GM23338 (cell line): ENCODE data around the gene S1PR2. TPM values are rescaled to one million over a fixed set of nuclear protein-coding genes. Genes with fewer than 3 reads are reported as not detected.

Experiments
- ATAC-seq: fragments of 200-7000 bp; cut with Tn5 transposase; 3 replicates; pipeline ENCODE4 v1.9.1; 2020
- DNase-seq: peaks from one replicate; pipeline ENCODE4 v3.0.0-alpha.2; 2015; ENCODE audit warnings: low spot score
- H2AFZ ChIP-seq: fragments of 200-600 bp; sonication (generic); 2 replicates; pipeline ENCODE4 v1.8.0; 2016; ENCODE audit warnings: antibody characterized with exemption, mild to moderate bottlenecking, moderate library complexity
- H3F3A ChIP-seq: fragments of 200-600 bp; sonication (generic); replicated peaks from 2 replicates; pipeline ENCODE4 v1.8.0; 2017; ENCODE audit warnings: antibody characterized with exemption, mixed run types, low read depth
- H3K27ac ChIP-seq: fragments of 200-600 bp; sonication (generic); 2 replicates; pipeline ENCODE4 v1.6.1; 2016; ENCODE audit warnings: low read depth
- H3K27me3 ChIP-seq: fragments of 200-600 bp; sonication (generic); 2 replicates; pipeline ENCODE4 v1.8.0; 2016; ENCODE audit warnings: mild to moderate bottlenecking, mixed run types, moderate library complexity; ENCODE audit not compliant: insufficient read depth
- H3K36me3 ChIP-seq: fragments of 200-600 bp; sonication (generic); 2 replicates; pipeline ENCODE4 v1.8.0; 2016; ENCODE audit warnings: mild to moderate bottlenecking; ENCODE audit not compliant: insufficient read depth
- H3K4me1 ChIP-seq: fragments of 200-600 bp; sonication (generic); 2 replicates; pipeline ENCODE4 v1.8.0; 2016; ENCODE audit warnings: mild to moderate bottlenecking, moderate library complexity; ENCODE audit not compliant: insufficient read depth
- H3K4me2 ChIP-seq: fragments of 200-600 bp; sonication (generic); 2 replicates; pipeline ENCODE4 v1.7.1; 2017; ENCODE audit warnings: mixed run types
- H3K4me3 ChIP-seq: fragments of 200-600 bp; sonication (generic); 2 replicates; pipeline ENCODE4 v1.6.1; 2016; ENCODE audit warnings: mixed run types
- H3K79me2 ChIP-seq: fragments of 200-600 bp; sonication (generic); replicated peaks from 2 replicates; pipeline ENCODE4 v1.8.0; 2017; ENCODE audit warnings: mild to moderate bottlenecking; ENCODE audit not compliant: insufficient read depth
- H3K9me2 ChIP-seq: fragments of 200-600 bp; sonication (generic); 2 replicates; pipeline ENCODE4 v1.8.0; 2017; ENCODE audit not compliant: insufficient read depth
- H4K20me1 ChIP-seq: fragments of 200-600 bp; sonication (generic); replicated peaks from 2 replicates; pipeline ENCODE4 v1.8.0; 2017; ENCODE audit warnings: mild to moderate bottlenecking; ENCODE audit not compliant: insufficient read depth
- H3K27ac Mint-ChIP-seq: 2 replicates; pipeline ENCODE4 v1.8.0; 2020; ENCODE audit warnings: inconsistent platforms, mild to moderate bottlenecking, moderate library complexity, mixed read lengths
- H3K27me3 Mint-ChIP-seq: 3 replicates; pipeline ENCODE4 v1.8.0; 2022; ENCODE audit warnings: low read depth, mild to moderate bottlenecking, moderate library complexity, mixed read lengths, inconsistent platforms; ENCODE audit not compliant: insufficient read depth, poor library complexity
- H3K36me3 Mint-ChIP-seq: 3 replicates; pipeline ENCODE4 v1.8.0; 2021; ENCODE audit warnings: low read depth, mild to moderate bottlenecking, inconsistent platforms, moderate library complexity, mixed read lengths
- H3K4me1 Mint-ChIP-seq: 3 replicates; pipeline ENCODE4 v1.8.0; 2020; ENCODE audit warnings: mild to moderate bottlenecking, inconsistent platforms, mixed read lengths
- H3K4me3 Mint-ChIP-seq: 3 replicates; pipeline ENCODE4 v1.8.0; 2021; ENCODE audit warnings: moderate library complexity, mild to moderate bottlenecking, inconsistent platforms, mixed read lengths
- H3K9me3 Mint-ChIP-seq: 3 replicates; pipeline ENCODE4 v1.8.0; 2020; ENCODE audit warnings: moderate library complexity, mild to moderate bottlenecking, inconsistent platforms, mixed read lengths
- CREB1 ChIP-seq: fragments of 250-450 bp; sonication (Bioruptor Pico); IDR thresholded peaks from 2 replicates; pipeline ENCODE4 v1.5.0; 2020; ENCODE audit warnings: low read depth, mild to moderate bottlenecking, moderate library complexity
- EZH2 ChIP-seq: fragments of 200-600 bp; sonication (generic); IDR thresholded peaks from one replicate; pipeline ENCODE4 v1.8.0; 2017; ENCODE audit warnings: antibody characterized with exemption, mild to moderate bottlenecking, low read depth; ENCODE audit not compliant: unreplicated experiment
- EZH2phosphoT487 ChIP-seq: fragments of 200-600 bp; sonication (generic); IDR thresholded peaks from one replicate; pipeline ENCODE4 v1.8.1; 2018; ENCODE audit warnings: antibody characterized with exemption; ENCODE audit not compliant: unreplicated experiment
- JUNB ChIP-seq: IDR thresholded peaks from one replicate; pipeline ENCODE4 v1.6.1; 2016; ENCODE audit warnings: antibody characterized with exemption; ENCODE audit not compliant: unreplicated experiment
- NANOG ChIP-seq: IDR thresholded peaks from 2 replicates; pipeline ENCODE4 v1.6.1; 2016; ENCODE audit warnings: antibody characterized with exemption, borderline replicate concordance
- POLR2AphosphoS5 ChIP-seq: IDR thresholded peaks from 2 replicates; pipeline ENCODE4 v1.6.1; 2016; ENCODE audit warnings: antibody characterized with exemption, low read depth
- STAT1 ChIP-seq: IDR thresholded peaks from one replicate; pipeline ENCODE4 v1.6.1; 2016; ENCODE audit warnings: antibody characterized with exemption; ENCODE audit not compliant: unreplicated experiment
- ZNF114 ChIP-seq: fragments of 250-450 bp; sonication (Bioruptor Pico); IDR thresholded peaks from 2 replicates; pipeline ENCODE4 v1.5.0; 2020; ENCODE audit warnings: mild to moderate bottlenecking, moderate library complexity
- ZNF331 ChIP-seq: fragments of 250-450 bp; sonication (Bioruptor Pico); IDR thresholded peaks from 2 replicates; pipeline ENCODE4 v1.5.0; 2020; ENCODE audit warnings: low read depth, mild to moderate bottlenecking, moderate library complexity
- polyA plus RNA-seq: library from polyadenylated mRNA; unstranded; fragments of >200 nt; fragmentation: Nextera tagmentation; extraction: Ambion mirVana; gene quantifications from 2 replicates; pipeline ENCODE4 v1.2.1, GENCODE V29; 2016
- total RNA-seq: library from RNA; depleted of rRNA; stranded (reverse); fragments of >200 nt; shearing (Covaris generic); gene quantifications from 2 replicates; pipeline ENCODE4 v1.2.3, GENCODE V29; 2014
- TF ChIP-seq, protein P1 (sequence below), 2 experiments: fragments of 200-600 bp in 1 of 2; sonication (generic) in 1 of 2; conservative IDR thresholded peaks; 2 replicates each; pipeline versions ENCODE4 v1.5.1 to v1.6.1; 2016 to 2017; ENCODE audit warnings: antibody characterized with exemption in 2 of 2, low read depth in 2 of 2, mild to moderate bottlenecking in 2 of 2, moderate library complexity in 1 of 2
- TF ChIP-seq, protein P2 (sequence below): IDR thresholded peaks from one replicate; pipeline ENCODE4 v1.6.1; 2018; ENCODE audit warnings: antibody characterized with exemption; ENCODE audit not compliant: unreplicated experiment
- TF ChIP-seq, protein P3 (sequence below): fragments of 250-450 bp; sonication (Bioruptor Pico); IDR thresholded peaks from 2 replicates; pipeline ENCODE4 v1.5.0; 2020; ENCODE audit warnings: mild to moderate bottlenecking, moderate library complexity
- TF ChIP-seq, protein P4 (sequence below): IDR thresholded peaks from 2 replicates; pipeline ENCODE4 v1.6.1; 2016; ENCODE audit warnings: antibody characterized with exemption

The S1PR2 gene
- total and polyA plus RNA-seq, 2 experiments from 2014 or later: 9.2 to 13.9 TPM

DNA sequence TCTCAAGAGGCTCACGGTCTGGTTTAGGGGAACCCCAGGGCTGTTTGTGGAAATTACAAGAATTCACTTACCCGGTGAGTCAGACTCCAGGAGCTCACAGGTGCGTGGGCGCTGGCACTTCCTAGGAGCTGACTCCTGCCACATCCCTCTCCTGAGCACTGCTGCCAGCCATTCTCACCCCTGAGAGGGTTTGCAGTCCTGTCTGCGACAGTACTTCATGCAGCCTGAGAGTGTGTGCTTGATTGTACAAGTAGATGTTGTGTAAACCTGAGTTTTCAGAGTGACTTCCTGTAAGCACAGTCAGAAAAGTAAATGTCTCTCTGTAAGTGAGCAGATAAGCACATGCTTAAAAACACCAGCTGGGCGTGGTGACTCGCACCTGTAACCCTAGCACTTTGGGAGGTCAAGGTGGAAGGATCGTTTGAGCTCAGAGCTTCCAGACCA lies 29.0 kb upstream of the S1PR2 start:
- Histone ChIP-seq H3K79me2 (no peaks in the 10 kb centered on the region), H3K36me3 (peaks cover 6% of the 10 kb centered on the region), H3K4me1 (no peaks in the 10 kb centered on the region), H2AFZ (no peak overlapping the region), H3K27ac (no peak overlapping the region), H3K9me2 (no peaks in the 10 kb centered on the region), H3K4me3 (no peak overlapping the region), H3F3A (peaks cover 3% of the 10 kb centered on the region), H3K4me2 (no peak overlapping the region), H3K27me3 (no peaks in the 10 kb centered on the region), H4K20me1 (no peaks in the 10 kb centered on the region; the same call in 1 of the 2 replicates)
- Mint-ChIP-seq H3K9me3 (no peaks in the 10 kb centered on the region), H3K36me3 (peaks cover 33% of the 10 kb centered on the region), H3K27me3 (peaks cover 5% of the 10 kb centered on the region), H3K27ac (no peak overlapping the region), H3K4me3 (no peak overlapping the region), H3K4me1 (no peaks in the 10 kb centered on the region)
- no peak for ATAC-seq
- TF ChIP-seq JUNB: no peak
- no peak for TF ChIP-seq CREB1 (CRISPR knock-in tag)
- TF ChIP-seq, protein P1, sequence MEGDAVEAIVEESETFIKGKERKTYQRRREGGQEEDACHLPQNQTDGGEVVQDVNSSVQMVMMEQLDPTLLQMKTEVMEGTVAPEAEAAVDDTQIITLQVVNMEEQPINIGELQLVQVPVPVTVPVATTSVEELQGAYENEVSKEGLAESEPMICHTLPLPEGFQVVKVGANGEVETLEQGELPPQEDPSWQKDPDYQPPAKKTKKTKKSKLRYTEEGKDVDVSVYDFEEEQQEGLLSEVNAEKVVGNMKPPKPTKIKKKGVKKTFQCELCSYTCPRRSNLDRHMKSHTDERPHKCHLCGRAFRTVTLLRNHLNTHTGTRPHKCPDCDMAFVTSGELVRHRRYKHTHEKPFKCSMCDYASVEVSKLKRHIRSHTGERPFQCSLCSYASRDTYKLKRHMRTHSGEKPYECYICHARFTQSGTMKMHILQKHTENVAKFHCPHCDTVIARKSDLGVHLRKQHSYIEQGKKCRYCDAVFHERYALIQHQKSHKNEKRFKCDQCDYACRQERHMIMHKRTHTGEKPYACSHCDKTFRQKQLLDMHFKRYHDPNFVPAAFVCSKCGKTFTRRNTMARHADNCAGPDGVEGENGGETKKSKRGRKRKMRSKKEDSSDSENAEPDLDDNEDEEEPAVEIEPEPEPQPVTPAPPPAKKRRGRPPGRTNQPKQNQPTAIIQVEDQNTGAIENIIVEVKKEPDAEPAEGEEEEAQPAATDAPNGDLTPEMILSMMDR (conservative IDR thresholded peaks at IDR 0.05; ENCODE audit: low read depth in 2 of 2): no peak
- no peak for TF ChIP-seq ZNF331 (CRISPR knock-in tag)
- TF ChIP-seq, protein P2, sequence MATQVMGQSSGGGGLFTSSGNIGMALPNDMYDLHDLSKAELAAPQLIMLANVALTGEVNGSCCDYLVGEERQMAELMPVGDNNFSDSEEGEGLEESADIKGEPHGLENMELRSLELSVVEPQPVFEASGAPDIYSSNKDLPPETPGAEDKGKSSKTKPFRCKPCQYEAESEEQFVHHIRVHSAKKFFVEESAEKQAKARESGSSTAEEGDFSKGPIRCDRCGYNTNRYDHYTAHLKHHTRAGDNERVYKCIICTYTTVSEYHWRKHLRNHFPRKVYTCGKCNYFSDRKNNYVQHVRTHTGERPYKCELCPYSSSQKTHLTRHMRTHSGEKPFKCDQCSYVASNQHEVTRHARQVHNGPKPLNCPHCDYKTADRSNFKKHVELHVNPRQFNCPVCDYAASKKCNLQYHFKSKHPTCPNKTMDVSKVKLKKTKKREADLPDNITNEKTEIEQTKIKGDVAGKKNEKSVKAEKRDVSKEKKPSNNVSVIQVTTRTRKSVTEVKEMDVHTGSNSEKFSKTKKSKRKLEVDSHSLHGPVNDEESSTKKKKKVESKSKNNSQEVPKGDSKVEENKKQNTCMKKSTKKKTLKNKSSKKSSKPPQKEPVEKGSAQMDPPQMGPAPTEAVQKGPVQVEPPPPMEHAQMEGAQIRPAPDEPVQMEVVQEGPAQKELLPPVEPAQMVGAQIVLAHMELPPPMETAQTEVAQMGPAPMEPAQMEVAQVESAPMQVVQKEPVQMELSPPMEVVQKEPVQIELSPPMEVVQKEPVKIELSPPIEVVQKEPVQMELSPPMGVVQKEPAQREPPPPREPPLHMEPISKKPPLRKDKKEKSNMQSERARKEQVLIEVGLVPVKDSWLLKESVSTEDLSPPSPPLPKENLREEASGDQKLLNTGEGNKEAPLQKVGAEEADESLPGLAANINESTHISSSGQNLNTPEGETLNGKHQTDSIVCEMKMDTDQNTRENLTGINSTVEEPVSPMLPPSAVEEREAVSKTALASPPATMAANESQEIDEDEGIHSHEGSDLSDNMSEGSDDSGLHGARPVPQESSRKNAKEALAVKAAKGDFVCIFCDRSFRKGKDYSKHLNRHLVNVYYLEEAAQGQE: no peak
- TF ChIP-seq STAT1: no peak
- TF ChIP-seq POLR2AphosphoS5: no peak
- TF ChIP-seq, protein P3, sequence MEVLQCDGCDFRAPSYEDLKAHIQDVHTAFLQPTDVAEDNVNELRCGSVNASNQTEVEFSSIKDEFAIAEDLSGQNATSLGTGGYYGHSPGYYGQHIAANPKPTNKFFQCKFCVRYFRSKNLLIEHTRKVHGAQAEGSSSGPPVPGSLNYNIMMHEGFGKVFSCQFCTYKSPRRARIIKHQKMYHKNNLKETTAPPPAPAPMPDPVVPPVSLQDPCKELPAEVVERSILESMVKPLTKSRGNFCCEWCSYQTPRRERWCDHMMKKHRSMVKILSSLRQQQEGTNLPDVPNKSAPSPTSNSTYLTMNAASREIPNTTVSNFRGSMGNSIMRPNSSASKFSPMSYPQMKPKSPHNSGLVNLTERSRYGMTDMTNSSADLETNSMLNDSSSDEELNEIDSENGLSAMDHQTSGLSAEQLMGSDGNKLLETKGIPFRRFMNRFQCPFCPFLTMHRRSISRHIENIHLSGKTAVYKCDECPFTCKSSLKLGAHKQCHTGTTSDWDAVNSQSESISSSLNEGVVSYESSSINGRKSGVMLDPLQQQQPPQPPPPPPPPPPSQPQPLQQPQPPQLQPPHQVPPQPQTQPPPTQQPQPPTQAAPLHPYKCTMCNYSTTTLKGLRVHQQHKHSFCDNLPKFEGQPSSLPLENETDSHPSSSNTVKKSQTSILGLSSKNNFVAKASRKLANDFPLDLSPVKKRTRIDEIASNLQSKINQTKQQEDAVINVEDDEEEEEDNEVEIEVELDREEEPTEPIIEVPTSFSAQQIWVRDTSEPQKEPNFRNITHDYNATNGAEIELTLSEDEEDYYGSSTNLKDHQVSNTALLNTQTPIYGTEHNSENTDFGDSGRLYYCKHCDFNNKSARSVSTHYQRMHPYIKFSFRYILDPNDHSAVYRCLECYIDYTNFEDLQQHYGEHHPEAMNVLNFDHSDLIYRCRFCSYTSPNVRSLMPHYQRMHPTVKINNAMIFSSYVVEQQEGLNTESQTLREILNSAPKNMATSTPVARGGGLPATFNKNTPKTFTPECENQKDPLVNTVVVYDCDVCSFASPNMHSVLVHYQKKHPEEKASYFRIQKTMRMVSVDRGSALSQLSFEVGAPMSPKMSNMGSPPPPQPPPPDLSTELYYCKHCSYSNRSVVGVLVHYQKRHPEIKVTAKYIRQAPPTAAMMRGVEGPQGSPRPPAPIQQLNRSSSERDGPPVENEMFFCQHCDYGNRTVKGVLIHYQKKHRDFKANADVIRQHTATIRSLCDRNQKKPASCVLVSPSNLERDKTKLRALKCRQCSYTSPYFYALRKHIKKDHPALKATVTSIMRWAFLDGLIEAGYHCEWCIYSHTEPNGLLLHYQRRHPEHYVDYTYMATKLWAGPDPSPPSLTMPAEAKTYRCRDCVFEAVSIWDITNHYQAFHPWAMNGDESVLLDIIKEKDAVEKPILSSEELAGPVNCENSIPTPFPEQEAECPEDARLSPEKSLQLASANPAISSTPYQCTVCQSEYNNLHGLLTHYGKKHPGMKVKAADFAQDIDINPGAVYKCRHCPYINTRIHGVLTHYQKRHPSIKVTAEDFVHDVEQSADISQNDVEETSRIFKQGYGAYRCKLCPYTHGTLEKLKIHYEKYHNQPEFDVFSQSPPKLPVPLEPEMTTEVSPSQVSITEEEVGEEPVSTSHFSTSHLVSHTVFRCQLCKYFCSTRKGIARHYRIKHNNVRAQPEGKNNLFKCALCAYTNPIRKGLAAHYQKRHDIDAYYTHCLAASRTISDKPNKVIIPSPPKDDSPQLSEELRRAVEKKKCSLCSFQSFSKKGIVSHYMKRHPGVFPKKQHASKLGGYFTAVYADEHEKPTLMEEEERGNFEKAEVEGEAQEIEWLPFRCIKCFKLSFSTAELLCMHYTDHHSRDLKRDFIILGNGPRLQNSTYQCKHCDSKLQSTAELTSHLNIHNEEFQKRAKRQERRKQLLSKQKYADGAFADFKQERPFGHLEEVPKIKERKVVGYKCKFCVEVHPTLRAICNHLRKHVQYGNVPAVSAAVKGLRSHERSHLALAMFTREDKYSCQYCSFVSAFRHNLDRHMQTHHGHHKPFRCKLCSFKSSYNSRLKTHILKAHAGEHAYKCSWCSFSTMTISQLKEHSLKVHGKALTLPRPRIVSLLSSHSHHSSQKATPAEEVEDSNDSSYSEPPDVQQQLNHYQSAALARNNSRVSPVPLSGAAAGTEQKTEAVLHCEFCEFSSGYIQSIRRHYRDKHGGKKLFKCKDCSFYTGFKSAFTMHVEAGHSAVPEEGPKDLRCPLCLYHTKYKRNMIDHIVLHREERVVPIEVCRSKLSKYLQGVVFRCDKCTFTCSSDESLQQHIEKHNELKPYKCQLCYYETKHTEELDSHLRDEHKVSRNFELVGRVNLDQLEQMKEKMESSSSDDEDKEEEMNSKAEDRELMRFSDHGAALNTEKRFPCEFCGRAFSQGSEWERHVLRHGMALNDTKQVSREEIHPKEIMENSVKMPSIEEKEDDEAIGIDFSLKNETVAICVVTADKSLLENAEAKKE (CRISPR knock-in tag): no peak
- TF ChIP-seq ZNF114 (CRISPR knock-in tag): no peak
- TF ChIP-seq, protein P4, sequence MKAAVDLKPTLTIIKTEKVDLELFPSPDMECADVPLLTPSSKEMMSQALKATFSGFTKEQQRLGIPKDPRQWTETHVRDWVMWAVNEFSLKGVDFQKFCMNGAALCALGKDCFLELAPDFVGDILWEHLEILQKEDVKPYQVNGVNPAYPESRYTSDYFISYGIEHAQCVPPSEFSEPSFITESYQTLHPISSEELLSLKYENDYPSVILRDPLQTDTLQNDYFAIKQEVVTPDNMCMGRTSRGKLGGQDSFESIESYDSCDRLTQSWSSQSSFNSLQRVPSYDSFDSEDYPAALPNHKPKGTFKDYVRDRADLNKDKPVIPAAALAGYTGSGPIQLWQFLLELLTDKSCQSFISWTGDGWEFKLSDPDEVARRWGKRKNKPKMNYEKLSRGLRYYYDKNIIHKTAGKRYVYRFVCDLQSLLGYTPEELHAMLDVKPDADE: no peak
- no peak for TF ChIP-seq EZH2phosphoT487
- TF ChIP-seq NANOG: no peak
- TF ChIP-seq EZH2: no peak
- DNase-seq: no peak
